PC-3 (cell line): ENCODE results near the gene NGDN. TPM values are rescaled to one million over a fixed set of nuclear protein-coding genes. Genes with fewer than 3 reads are reported as not detected.

Experiments
- total RNA-seq: library from RNA; depleted of rRNA; stranded (reverse); fragments of >200 nt; gene quantifications from 2 replicates; pipeline ENCODE4 v1.2.3, GENCODE V29; 2014; rRNA removed

NGDN gene
- total RNA-seq, 1 experiment from 2014 or later, result 57.6 TPM

Other genes starting within 250 kb of the NGDN start
- not detected in 2 replicates for gene RNF212B, start 231.8 kb upstream of the NGDN start, total RNA-seq
- gene HOMEZ, start 183.6 kb upstream of the NGDN start, total RNA-seq, result 4.1 and 7.7 TPM in 2 replicates
- gene PPP1R3E, start 166.8 kb upstream of the NGDN start, total RNA-seq, result 3.2 and 5.0 TPM in 2 replicates
- gene BCL2L2, start 162.9 kb upstream of the NGDN start, total RNA-seq, result 32.4 and 33.5 TPM in 2 replicates
- gene PABPN1, start 148.2 kb upstream of the NGDN start, total RNA-seq, result 89.1 and 116 TPM in 2 replicates
- 12.0 and 13.2 TPM in 2 replicates for gene SLC22A17, start 116.8 kb upstream of the NGDN start, total RNA-seq
- 0.23 and 0.36 TPM in 2 replicates for gene EFS, start 104.5 kb upstream of the NGDN start, total RNA-seq
- gene IL25, start 96.9 kb upstream of the NGDN start, total RNA-seq, result not detected in 2 replicates
- not detected in 2 replicates for gene CMTM5, start 92.7 kb upstream of the NGDN start, total RNA-seq
- gene MYH6, start 61.4 kb upstream of the NGDN start, total RNA-seq, result not detected in 2 replicates
- not detected in 2 replicates for gene MYH7, start 34.0 kb upstream of the NGDN start, total RNA-seq
- gene ZFHX2, start 82.1 kb downstream of the NGDN start, total RNA-seq, result 0.55 and 1.4 TPM in 2 replicates
- gene THTPA, start 86.6 kb downstream of the NGDN start, total RNA-seq, result 13.0 and 27.2 TPM in 2 replicates
- 69.7 and 71.7 TPM in 2 replicates for gene AP1G2, start 98.1 kb downstream of the NGDN start, total RNA-seq
- not detected in 2 replicates for gene JPH4, start 109.1 kb downstream of the NGDN start, total RNA-seq
- 40.9 and 43.2 TPM in 2 replicates for gene DHRS2, start 166.7 kb downstream of the NGDN start, total RNA-seq